GM06990 (cell line): ENCODE data around the gene IL23A.

Experiments used
- DNase-seq: peaks from one replicate; pipeline ENCODE4 v3.0.0-alpha.2; 2011; ENCODE audit not compliant: insufficient read length; ENCODE audit errors: extremely low read depth
- H3K27me3 ChIP-seq: replicated peaks from 2 replicates; pipeline ENCODE4 v1.6.0; 2011; ENCODE audit warnings: low read length; ENCODE audit not compliant: control insufficient read depth, insufficient read depth
- H3K36me3 ChIP-seq: 2 replicates; pipeline ENCODE4 v1.5.1; 2011; ENCODE audit warnings: low read length; ENCODE audit not compliant: control insufficient read depth, insufficient read depth
- H3K4me3 ChIP-seq: replicated peaks from 2 replicates; pipeline ENCODE4 v1.5.1; 2011; ENCODE audit warnings: low read depth, mild to moderate bottlenecking, control low read depth, low read length
- CTCF ChIP-seq: IDR thresholded peaks from 2 replicates; pipeline ENCODE4 v1.5.1; 2011; ENCODE audit warnings: low read length, control low read depth, mild to moderate bottlenecking, inconsistent platforms; ENCODE audit not compliant: insufficient read depth, poor library complexity, severe bottlenecking

Gene IL23A

GRCh38 chr12:56387152-56387736 lies 48.6 kb downstream of the IL23A start:
- no peaks in the 10 kb centered on the region for H3K36me3 ChIP-seq
- no peak for DNase-seq
- no peak for TF ChIP-seq CTCF
- H3K27me3 ChIP-seq: no peaks in the 10 kb centered on the region
- no peak overlapping the region for H3K4me3 ChIP-seq

GRCh38 chr12:56389412-56389811 lies 50.7 kb downstream of the IL23A start:
- Histone ChIP-seq H3K36me3 (no peaks in the 10 kb centered on the region), H3K4me3 (no peak overlapping the region), H3K27me3 (no peaks in the 10 kb centered on the region)
- TF ChIP-seq CTCF: no peak
- DNase-seq: no peak
